Endothelial cell of hepatic sinusoid (primary cell): ENCODE measurements around the gene TSPEAR.

Experiments
- in situ Hi-C: cut with HindIII; loops from 2 replicates; pipeline ENCODE4 v1.10.0; 2017; ENCODE audit warnings: low sequenced_read_pairs

The TSPEAR gene

DNA sequence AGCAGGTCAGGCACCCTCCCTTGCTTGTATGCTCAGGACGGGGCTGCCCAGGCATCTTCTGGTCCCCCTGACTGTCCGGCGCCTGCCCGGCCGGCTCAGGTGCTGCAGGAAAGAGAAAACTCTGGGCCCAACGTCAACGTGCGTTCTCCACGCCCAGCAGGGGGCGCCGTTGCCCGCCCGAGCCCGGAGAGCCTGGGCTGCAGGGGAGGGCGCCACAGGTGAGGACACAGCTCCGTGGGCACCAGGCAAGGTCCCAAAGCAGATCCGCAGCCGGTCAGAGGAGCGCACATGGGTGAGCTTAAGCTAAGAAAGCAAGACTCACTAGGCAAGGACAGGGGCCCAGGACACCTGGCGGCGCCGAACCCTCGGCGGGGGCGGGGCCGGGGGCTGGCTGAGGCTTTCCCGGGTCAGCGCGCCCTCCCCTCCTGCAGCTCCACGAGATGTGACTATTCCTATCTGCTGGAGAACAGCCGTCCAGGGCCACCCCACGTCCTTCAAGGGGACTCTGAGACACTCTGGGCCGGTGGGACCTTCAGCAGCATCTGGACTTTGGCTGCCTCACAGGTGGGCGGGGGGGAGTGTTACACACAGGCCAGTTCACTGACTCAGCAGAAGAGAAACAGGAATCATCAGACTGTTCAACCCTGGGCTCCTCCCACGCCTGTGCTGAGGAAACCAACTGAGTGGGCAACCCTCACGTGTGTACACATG lies 200.7 kb downstream of the TSPEAR start:
- in situ Hi-C loops, result no loop called here

DNA sequence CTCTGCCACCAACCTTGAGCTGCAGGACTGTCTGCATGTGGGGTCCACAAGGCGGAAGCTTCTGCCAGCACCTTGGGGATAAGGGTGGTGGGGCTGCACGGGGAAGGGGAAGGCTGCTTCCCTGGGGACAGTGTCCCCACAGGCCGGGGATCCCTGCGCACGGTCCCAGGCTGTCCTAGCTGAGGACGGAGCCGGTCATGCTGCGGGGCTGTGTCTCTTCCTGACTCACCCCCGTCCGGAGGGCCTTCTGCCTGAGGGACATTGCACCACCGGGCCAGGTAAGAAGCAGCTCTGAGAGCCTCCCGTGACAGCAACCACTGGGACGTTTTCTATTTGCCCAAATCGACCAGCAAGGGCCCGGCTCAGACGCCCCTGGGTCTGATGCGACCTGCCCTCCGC lies 201.3 kb downstream of the TSPEAR start:
- in situ Hi-C loops, result no loop called here

DNA sequence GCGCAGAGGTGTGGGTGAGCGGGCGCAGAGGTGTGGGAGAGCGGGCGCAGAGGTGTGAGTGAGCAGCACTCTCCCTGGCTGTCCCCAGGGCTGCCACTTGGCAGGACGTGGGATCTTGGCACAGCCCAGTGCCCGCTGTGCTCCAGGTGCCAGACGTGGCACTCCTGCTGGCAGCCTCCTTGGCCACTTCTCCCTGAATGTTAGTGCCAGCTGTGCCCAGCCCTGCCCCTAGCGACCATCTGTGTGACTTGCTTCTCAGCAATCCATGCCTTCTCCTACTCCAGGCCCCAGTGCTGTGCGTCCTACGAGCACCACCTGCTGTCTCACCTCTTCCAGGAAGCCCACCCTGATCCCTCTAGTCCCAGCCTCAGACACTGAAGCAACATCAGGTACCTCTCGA lies 201.8 kb downstream of the TSPEAR start:
- in situ Hi-C loops, result loop anchor here (10.0 kb wide), 1 partner anchor 275 kb away; no protein-coding TSS in a partner anchor

DNA sequence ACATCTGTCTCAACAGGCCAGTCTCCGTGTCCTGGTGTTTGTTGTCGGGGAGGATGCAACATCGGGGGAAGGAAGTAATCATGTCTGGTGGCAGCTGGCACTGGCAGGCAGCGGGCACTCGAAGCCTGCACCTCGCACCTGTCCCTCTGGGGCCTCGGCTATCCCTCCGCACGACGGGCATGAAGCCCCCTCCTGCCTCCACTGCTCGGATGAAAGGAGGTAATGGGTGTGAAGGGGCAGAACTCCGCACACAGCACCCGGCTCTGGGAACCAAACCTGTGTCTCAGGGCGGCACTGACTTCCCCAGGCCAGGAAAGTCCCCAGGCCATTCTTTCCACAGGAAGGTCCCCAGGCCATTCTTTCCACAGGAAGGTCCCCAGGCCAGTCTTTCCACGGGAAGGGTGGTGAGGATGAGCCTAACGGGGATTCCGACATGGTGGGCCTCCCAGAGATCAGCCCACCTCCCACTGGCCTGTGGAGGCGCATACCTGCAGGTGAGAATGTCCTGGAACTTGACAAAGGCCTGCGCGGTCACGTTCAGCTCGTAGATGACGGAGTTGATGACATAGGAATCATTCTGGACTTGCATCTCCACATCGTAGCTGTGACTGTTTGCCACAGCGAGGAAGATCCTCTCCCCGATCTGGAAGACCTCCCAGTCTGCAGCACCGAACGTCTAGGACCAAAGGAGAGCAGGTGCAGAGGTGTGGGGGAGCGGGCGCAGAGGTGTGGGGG lies 202.5 kb downstream of the TSPEAR start:
- in situ Hi-C loops, result loop anchor here (10.0 kb wide), 1 partner anchor 276 kb away; no protein-coding TSS in a partner anchor

DNA sequence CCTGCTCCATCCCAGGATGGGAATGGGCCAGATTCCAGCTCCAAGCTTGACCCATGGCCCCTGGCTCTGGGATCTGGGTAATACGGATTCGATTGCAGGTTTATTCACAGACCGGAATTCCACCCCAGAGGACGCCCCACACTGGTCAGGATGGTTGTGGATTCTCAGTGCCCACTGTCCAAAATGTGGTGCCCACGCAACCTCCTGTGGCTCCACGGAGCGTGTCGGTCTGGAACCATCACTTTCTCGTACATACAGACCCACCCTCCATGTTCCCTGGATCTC lies 203.0 kb downstream of the TSPEAR start:
- in situ Hi-C loops, result loop anchor here (10.0 kb wide), 1 partner anchor 276 kb away; no protein-coding TSS in a partner anchor

DNA sequence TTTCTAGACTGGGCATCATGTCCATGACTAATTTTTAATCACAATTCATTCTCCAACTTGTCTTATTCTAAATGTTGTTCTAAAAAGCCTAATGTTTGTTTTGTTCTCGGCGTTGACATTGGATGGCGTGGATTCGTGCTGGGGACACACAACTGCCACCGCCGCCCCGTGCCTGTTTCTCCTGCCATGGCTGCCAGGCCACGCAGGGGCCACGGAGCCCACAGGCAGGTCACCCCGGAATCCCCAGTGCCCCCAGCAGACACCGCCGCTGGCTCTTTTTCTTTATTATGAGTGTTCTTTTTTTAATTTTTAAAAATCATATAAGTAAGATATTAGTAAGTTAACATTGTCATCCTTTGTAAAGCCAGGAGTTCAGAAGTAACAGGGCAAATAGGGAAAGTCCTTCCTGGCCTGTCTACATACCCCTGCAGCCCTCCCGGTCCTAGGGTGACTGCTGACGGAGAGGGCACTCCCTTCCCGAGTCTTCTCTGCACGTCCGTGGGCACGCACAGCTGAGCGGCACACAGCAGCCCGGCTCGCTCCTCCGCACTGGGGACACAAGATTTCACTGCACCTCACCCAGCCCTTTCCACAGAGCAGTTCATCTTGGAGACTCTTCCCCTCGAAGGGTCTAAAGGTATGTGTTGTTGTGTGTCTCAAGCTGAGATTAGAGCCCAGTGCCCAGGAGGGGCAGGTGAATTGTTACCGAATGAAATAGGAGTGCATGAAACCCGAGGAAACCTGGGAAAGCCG lies 203.5 kb downstream of the TSPEAR start:
- in situ Hi-C loops, result loop anchor here (10.0 kb wide), 1 partner anchor 277 kb away; no protein-coding TSS in a partner anchor

DNA sequence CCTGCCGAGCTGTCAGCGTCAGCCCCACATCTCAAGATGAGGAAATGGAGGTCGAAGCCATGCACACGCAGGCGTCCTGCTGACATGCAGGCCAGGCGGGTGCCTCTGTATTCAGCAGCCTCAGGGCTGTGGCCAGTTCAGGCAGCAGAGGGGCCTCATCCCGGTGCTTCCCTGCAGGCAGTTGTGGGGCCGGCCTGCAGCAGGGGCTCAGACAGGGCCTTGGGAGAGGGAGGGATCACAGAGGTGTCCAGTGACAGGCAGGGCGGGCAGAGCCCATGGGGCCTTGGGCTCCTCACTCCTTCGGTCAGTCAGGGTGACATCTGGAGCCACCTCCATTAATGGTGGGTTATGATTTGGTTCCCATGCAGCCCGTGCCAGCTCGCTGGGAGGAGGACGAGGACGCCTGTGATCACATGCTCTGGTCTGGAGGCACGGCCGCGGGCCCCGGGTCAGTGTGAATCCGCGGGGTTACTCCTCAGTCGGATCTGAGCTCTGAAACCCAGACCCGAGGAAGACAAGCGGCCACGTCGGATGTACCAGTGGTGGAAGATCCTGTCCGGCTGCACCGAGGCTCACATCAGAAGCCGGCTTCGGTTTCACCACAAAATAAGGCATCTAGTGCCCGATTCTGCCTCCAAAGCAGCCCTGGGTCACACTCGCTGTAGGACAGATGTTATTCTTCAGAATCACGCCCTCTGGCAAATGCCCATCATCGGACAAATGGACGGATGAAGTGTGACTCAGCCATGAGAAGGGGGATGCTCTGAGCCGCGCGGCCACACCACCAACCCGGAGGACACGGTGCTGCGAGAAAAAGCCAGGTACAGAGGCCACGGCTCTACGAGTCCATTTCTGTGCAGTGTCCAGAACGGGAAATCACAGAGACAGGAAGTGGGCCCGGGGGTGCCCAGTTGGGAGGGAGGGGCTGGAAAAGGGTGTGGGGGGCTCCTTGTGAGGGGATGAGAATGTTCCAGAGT lies 204.8 kb downstream of the TSPEAR start:
- in situ Hi-C loops, result loop anchor here (10.0 kb wide), 1 partner anchor 278 kb away; no protein-coding TSS in a partner anchor

DNA sequence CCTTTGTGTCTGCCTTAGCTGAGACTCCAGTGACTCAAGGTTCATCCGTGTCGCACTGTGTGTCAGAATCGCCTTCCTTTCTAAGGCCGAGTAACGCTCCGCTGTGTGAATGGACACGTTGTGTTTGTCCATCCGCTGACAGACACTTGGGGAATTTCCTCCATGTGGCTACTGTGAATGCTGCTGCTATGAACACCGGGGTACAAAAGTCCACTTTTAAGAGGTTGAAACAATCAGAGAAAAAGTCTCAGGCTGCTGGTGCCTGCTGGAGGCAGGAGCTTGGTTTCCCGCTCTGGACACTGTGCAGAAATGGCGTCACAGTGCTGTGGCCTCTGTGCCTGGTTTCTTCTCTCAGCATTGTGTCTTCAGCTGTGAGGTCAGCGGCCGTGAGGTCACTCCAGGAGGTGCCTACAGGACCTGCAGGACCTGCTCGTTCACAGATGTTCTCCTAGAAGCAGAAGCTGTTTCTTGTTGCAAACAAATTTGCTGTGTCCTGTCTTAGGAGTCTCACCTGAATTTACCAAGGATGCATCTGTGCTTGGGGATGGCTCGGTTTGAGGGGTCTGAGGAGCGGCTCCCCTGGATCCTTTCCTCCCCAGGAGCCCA lies 205.6 kb downstream of the TSPEAR start:
- in situ Hi-C loops, result loop anchor here (10.0 kb wide), 1 partner anchor 279 kb away; no protein-coding TSS in a partner anchor

DNA sequence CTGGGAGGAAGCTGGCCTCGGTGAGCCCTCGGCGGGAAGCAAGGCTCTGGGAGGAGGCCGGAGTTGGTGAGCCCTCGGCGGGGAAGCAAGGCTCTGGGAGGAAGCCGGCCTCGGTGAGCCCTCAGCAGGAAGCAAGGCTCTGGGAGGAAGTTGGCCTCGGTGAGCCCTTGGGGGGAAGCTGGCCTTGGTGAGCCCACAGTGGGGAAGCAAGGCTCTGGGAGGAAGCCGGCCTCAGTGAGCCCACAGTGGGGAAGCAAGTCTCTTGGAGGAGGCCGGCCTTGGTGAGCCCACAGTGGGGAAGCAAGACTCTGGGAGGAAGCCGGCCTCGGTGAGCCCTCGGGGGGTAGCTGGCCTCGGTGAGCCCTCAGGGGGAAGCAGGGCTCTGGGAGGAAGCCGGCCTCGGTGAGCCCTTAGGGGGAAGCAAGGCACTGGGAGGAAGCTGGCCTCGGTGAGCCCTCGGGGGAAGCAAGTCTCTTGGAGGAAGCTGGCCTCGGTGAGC lies 207.4 kb downstream of the TSPEAR start:
- in situ Hi-C loops, result loop anchor here (10.0 kb wide), 1 partner anchor 281 kb away; no protein-coding TSS in a partner anchor

DNA sequence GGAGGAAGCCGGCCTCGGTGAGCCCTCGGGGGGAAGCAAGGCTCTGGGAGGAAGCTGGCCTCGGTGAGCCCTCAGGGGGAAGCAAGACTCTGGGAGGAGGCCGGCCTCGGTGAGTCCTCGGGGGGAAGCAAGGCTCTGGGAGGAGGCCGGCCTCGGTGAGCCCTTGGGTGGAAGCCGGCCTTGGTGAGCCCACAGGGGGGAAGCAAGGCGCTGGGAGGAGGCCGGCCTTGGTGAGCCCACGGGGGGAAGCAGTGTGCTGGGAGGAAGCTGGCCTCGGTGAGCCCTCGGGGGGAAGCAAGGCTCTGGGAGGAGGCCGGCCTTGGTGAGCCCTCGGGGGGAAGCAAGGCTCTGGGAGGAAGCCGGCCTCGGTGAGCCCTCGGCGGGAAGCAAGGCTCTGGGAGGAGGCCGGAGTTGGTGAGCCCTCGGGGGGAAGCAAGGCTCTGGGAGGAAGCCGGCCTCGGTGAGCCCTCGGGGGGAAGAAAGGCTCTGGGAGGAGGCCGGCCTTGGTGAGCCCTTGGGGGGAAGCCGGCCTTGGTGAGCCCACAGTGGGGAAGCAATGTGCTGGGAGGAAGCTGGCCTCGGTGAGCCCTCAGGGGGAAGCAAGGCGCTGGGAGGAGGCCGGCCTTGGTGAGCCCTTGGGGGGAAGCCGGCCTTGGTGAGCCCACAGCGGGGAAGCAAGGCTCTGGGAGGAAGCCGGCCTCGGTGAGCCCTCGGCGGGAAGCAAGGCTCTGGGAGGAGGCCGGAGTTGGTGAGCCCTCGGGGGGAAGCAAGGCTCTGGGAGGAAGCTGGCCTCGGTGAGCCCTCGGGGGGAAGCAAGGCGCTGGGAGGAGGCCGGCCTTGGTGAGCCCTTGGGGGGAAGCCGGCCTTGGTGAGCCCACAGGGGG lies 208.1 kb downstream of the TSPEAR start:
- in situ Hi-C loops, result loop anchor here (10.0 kb wide), 1 partner anchor 282 kb away; no protein-coding TSS in a partner anchor

DNA sequence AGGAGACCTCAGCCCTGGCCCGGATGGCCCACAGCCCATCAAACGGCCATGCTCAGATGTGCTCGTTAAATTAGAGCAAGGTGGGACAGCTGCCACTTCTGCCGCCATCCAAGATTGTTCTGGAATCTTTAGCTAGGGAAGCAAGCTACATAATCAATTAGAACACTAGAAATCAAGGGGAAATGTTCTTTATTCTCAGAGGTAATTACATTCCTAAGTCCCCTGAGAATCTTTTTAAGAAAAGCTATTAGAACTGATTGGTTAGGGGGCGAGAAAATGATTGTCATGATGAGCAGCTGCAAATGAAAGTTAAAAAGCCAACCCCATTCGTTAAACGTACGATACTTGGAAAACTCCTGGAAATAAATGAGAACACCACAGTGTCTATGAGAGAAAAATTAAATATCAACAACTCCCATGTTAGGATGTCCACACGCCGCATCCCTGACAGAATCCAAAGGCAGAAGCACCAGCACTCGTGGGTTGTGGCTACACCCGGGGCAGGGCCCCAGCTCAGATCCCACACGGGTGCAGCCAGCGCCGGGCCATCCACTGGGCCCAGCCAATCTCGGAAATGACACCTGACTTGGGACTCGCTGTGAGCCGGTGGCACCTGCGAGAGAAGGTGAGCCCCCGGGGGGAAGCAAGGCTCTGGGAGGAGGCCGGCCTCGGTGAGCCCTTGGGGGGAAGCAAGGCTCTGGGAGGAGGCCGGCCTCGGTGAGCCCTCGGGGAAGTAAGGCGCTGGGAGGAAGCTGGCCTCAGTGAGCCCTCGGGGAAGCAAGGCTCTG lies 209.0 kb downstream of the TSPEAR start:
- in situ Hi-C loops, result loop anchor here (10.0 kb wide), 1 partner anchor 282 kb away; no protein-coding TSS in a partner anchor

DNA sequence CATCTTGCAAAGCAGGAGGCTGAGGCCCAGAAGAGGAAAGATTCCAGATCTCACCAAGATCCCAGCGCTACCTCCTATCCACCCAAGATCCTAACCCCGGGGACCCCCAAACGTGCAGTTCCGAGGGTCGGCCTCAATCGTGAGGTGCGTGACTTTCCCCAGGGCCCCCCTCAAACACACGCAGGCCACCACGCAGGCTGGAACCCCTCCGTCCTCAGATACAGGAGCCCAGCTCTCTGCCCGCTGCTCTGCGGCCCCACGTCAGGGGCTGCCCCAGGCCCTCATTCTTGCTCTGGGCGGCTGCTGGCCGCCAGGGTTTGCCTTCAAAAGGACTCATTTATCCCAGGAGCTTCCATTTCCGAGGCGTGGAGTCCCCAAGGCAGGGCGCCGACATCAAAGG lies 211.3 kb downstream of the TSPEAR start:
- in situ Hi-C loops, result loop anchor here (10.0 kb wide), 1 partner anchor 285 kb away; no protein-coding TSS in a partner anchor

DNA sequence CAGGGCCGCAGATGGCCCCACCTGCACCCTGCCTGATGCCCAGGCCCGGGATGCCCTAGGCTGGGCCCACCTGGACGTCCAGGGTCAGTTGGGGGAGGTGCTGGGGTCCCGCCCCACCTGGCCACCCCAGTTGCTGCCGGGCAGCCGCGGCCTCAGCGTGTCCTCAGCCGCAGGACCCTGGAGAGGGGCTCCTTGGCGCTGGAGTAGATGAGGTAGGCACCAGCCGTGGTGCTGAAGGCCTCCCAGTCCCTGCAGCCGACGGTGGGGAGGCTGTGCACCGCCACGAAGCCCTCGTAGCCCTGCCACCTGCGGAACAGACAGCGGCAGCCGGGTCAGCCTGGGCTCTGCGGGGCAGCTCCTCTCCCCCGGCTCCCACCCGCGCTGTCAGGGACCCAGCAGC lies 211.7 kb downstream of the TSPEAR start:
- in situ Hi-C loops, result loop anchor here (10.0 to 25.0 kb wide), 2 partner anchors 112 to 285 kb away; no protein-coding TSS in a partner anchor

DNA sequence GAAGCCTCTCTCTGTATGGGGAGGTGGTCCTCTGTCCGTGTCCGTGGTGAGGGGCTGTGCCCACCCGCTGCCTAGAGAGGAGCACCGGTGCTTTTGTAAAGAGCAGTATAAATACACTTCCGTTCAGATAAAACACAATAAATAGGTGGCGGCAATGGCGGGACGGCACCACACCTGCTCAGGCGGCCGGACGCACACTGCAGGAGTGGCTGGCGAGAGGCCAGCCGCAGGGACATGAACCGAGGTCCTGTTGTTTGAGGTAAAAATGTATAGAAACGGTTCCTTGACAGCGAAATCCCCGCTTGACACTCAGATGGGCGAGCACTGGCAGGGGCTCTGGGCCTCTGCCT lies 212.2 kb downstream of the TSPEAR start:
- in situ Hi-C loops, result loop anchor here (25.0 kb wide), 1 partner anchor 112 kb away; no protein-coding TSS in a partner anchor

DNA sequence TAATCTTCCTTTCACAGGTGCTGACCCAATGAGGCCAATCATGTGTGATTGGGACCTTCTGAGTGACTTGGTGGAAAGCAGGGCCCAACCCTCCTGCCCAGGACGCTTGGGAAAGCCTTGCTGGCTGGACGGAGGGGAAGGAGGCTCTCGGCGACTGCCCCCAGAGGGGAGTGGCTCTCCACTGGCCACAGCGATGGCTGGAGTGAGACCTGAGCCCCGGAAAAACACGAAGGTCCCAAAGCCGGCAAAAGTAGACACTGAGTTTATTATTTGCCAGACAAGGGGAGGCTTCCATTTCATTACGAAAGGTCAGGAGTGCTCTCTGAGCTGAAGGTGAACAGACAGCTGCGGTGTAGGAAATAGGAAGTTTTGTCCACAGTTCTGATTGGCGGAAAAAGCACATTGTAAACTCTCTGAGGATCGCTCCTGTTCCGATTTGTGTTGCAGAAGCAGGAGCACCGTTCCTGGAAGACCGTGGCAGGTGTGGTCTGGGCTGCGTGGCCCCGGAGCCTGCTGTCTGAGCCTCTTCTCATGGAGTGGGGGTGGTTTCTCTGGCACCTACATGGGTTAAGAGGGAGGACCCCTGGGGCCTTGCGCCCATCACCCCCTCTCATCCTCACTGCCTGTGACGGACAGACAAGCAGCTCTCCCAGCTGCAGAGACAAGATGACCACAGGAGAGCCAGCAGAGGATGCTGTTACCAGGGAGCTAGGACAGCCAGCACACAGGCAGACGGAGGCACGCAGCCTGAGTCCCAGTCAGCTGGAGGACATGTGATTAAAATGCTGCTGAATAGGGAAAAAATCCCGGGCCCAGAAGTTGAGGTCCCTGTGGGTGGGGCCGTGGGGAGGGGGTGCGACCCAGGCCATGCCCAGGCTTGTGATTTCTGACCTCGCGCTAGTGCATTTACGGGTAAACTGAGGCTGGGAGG lies 212.8 kb downstream of the TSPEAR start:
- in situ Hi-C loops, result loop anchor here (25.0 kb wide), 1 partner anchor 111 kb away; no protein-coding TSS in a partner anchor

DNA sequence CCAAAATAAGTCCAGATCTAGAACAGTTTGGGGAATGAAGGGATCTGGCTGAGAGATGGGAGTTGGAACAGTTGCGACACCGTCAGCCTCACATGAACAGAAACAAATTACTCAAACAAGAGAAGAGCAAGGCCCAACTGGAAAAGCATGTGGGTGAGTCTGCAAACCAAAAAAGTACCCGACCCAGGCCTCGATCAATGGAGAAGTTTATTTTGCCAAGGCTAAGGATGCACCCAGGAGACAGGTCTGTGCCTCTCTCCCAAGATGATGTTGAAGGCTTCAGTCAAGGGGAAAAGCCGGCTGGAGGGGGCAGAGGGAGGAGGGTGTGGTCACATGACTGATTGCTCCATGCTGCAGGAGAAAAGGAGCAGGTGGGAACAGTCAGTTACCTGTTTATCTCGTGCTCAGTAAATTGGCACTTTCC lies 213.7 kb downstream of the TSPEAR start:
- in situ Hi-C loops, result loop anchor here (25.0 kb wide), 1 partner anchor 110 kb away; no protein-coding TSS in a partner anchor
